ENCODE results near the gene PRDM1.

Gene PRDM1

DNA sequence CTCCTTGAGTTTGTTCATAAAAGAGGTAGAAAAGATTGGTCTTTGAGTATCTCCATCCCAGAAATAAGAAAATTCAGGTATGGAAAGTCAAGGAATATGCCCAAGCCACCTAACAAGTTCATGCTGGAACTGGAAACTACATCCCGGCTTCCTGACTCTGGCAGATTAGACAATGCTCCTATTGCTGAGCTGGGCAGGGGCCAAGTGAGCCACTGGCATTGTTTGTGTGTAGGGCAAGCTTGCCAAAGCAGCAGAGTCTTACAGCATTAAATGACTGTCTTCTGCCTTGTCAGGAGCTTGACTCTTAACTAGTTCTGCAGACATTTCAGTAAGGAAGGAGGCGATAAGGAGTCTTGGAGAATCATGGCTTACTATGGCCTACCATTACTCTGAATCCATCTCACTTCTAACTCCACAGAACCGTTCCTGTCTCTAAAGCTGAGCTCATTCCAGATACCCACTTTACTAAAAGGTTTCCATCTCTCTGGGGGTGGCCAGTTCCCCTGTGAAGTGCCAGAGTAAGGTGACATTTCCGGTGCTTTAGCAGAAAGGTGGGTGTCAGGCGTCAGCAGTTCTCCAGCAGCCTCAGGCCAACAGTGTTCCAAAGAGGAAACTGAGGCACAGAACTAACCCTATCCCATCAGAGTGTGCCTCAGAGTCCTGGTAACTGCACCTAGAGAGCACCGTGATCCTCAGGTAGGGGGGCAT, 30.1 kb downstream of the PRDM1 start:
- no peak for DNase-seq (ENCODE audit: low read depth)

DNA sequence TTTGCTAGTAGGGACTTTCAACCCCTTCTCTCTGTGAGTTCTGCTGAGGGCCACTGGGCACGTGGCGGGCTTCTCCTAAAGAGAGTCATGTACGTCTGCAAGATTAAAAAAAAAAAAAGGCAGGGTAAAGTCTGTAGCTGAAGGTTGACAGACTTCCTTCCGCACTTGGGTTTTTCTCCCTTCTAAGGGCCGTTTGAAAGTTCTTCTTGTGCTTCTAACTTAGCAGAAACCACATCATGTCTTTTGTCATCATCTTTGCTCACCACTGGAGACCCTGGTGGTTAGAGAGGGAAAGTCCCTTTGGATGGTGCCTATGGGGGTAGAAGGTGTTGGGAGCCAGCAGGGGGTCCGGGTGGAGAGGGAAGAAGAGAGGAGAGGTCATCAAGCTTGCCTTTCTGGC, 31.4 kb downstream of the PRDM1 start:
- no peak for DNase-seq (ENCODE audit: low read depth)

DNA sequence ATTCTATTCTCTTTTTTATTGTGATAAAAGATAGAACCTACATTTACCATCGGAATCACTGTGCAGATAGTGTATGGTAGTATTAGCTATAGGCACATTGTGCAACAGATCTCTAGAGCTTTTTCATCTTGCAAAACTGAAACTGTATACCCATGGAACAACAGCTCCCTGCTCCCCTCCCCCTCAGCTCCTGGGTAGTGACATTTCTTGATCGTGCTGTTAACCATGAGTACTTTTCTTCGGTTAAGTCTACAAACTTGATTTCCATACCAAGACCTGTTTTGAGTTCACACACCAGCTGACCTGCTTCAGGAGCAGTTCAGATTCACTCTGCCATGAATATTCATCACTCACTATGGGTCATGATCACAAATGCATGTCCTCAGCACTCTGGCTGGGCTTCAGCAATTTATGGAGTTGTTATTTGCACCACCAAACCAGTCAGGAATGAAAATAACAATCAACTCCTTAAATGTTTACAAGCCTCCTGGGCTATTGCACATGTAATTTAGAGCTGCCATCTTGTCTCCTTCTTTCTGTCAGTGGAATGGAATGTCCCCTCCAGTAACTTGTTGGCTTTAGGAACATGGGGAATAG, 32.8 kb downstream of the PRDM1 start:
- no peak for DNase-seq (ENCODE audit: low read depth)

DNA sequence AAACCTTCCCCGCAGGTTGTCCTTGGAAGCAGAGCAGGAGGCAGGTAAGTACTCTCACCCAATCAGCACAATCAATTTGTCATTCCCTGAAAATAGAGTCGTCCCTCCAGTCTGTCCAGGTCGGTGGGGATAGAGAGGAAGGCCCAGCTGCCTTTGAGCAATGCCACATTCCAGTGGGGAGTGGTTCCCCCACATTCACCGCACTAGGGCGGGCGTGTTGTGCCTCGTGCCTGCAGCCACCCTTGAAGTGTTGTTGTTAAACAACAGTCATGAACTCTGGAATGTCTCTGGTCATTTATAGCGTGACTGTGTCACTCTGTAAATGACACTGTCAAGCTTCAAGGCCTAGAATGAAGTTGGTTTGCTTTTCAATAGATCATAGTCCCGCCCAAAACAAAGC, 33.4 kb downstream of the PRDM1 start:
- no peak for DNase-seq (ENCODE audit: low read depth)

DNA sequence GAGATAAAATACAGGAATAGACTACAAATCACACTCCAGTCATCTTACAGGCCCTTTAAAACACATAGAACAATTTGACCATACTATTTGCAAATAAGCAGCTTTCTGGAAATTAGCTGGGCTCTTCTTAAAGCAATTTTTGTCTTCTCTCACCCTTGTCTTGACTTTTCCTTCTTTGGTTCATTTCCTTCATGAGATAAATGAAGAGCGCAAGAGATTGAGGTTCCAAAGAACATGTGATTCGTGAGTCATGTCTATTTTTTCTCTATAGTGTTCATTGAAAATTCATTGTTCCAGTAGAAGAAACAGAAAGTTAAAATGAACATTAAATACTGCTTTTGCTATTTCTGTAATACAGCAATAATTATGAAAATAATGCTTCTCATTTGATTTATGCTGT, 33.9 kb downstream of the PRDM1 start:
- DNase-seq (ENCODE audit: low read depth): no peak

DNA sequence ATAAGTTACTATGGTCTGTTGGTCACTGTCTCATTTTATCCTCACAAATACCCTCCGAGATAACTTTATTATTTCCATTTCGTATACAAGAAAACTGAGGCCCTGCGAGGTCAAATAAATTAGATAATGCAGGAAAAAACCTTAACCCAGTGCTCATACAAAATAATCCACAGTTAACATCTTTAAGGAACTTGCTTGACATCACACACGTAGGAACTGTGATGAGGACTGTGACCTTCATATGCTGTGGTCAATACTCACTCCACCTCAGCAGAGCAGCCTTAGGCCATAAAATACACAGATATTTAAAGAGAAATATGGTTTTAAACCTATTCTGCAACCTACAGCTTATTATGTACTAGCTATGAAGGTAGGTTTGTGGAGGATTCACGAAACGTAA, 34.3 kb downstream of the PRDM1 start:
- no peak for DNase-seq (ENCODE audit: low read depth)

DNA sequence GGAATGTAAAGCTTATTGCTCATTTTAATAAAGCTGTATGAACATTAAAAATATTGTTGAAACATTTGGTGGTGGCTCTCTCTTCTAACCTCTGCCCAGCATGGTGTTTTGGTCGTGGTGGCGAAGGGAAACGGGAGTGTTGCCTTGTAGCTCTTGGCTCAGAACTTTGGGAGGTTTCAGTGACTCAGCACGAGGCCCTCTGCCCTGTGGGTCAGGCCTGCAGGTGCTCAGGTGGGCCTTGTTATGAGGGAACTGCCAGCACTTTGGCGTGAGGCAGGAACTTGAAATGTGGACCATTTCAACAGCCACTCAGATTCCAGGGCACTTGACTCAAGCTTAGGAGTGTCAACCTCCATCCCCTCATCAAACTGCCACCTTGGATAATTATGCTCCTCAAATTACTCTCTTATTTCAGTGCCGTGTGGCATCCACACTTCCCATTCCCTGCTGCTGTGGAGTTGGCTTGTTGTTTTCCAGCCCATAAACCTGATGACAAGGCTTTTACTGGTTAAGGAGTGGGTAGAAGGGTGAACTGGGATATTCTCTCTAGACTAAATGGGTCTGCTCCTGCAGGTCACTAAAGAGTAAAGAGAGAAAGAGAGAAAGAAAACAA, 36.3 kb downstream of the PRDM1 start:
- no peak for DNase-seq (ENCODE audit: low read depth)

DNA sequence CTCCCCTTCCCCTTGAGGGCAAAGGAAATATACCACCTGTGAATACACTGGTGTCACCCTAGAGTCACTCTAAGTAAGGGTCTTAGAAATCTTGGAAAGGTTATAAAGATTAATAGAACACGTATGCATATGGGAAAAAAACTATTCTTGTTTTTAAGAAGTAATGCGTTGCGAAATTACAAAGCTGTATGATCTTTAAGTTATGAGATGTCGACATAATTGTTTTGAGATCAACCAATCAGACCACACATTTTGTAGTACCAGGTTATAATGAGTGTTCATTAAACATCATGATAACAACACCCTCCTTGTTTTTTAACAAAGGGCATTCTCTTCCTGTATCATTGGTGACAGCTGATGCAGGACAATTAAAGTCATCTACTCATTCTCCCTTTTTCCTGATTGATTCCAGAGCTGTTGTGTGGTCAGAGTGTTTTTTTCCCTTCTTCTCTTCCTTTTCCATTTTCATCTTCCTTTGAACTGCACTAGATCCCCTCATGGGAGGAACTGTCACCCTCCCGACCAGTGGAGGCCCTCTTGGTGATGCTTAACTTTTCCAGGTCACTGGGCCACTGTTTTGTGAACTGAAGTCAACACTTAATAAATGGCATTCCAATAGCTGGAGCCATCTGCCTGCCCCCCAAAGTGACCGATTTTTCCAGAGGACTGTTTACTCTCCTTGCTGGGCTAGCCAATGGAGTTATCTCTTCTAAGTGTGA, 37.0 kb downstream of the PRDM1 start:
- DNase-seq (ENCODE audit: low read depth): no peak

DNA sequence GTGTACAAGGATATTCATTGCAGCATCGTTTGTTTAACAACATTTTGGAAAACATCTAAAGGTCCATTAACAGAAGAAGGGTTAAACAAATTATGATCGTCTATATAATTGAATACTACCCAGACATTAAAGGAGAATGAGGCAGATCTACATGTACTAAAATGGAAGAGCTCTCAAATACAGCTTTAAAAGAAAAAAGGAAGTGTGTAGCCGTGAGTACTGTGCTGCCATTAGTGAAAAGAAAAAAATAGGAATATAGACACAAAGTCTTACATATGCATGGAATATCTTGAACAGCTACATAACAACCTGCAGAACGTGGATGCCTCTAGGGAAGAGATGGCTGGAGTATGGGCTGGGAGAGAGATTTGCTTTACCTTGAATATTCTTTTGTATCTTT, 37.9 kb downstream of the PRDM1 start:
- no peak for DNase-seq (ENCODE audit: low read depth)

DNA sequence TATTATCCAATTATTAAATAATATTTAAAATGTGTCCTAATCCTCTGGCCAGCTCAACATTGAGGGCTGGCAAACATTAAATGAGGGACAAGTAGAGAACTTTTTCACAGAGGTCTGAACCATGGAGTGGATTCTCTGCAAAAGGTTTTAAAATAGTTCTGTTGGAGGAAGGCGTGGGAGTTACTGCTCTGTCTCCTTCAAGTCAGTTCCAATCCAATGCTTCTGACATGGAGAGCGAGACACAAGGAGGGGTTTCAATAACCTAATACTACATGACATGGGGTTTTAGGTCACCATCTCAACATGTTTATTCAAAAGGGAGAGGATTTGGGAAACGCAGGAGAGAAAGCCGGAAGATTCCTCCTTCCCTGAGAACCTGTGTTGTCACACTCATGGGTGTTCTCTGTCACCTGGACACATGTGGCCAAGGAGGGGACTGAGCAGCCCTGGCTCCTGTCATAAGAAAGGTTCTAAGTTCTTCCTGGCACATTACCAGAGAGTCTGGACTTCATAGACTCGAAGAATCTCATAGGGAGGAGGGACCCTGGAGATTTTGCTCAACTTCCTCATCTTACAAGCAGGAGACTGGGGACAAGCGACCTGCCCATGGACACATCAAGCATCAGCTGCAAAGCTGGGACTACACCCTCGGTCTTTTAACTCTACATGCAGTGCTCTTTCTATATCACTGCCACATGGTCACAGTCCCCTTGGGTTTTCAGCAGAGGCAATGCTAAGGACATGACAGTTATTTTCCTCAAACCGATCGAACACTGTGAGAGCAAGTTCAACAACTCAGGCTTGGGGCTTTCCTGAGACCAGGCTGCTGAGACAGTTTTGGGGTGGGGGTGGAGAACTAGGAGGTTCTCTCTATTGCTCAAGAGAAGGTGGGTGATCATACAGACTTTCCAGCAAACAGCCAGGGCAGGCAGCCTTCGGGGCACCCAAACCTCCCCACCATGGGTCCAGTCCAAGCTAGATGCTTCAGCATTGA, 38.6 kb downstream of the PRDM1 start:
- no peak for DNase-seq (ENCODE audit: low read depth)

DNA sequence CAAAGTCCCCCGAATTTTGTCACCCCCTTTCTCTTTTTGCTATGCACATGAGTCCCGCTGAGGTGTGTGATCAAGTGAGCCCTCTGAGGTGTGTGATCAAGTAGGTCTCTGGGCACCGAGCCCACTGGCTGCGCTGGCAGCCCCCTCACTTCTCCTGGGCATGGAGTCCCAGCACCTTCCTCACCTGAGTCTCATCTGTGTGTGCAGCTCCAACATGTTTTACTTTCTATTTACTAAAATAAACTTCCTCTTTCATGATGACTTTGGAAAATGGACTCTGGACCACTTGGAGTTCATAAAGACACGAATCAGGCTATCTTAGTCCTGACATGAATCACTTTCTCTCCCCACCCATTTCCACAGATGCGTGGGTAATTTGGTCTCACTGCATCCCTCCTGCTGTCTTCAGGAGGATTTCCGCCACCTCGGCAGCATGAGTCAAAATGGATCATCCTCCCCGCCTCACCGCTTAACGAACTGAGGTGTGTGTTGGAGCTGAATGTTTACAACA, 39.8 kb downstream of the PRDM1 start:
- DNase-seq (ENCODE audit: low read depth): no peak

DNA sequence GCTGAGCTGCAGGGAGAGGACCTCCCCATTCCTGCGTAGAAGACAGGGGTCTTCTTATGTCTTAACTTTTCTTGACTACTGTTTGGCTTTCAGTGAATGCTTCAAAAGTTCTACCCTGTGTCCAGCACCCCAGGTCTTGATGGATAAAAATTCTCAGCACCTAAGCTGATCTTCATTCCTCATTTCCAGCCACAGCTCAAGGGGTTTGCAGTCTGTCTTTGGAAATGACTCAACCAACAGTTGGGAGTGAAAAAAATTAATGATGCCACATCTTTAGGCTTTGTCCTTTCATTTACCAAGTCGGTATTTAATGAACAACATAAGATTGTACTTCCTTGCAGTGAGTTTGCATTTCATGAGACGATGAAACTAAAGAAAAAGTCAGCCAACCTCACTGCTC, 40.3 kb downstream of the PRDM1 start:
- DNase-seq (ENCODE audit: low read depth): no peak

DNA sequence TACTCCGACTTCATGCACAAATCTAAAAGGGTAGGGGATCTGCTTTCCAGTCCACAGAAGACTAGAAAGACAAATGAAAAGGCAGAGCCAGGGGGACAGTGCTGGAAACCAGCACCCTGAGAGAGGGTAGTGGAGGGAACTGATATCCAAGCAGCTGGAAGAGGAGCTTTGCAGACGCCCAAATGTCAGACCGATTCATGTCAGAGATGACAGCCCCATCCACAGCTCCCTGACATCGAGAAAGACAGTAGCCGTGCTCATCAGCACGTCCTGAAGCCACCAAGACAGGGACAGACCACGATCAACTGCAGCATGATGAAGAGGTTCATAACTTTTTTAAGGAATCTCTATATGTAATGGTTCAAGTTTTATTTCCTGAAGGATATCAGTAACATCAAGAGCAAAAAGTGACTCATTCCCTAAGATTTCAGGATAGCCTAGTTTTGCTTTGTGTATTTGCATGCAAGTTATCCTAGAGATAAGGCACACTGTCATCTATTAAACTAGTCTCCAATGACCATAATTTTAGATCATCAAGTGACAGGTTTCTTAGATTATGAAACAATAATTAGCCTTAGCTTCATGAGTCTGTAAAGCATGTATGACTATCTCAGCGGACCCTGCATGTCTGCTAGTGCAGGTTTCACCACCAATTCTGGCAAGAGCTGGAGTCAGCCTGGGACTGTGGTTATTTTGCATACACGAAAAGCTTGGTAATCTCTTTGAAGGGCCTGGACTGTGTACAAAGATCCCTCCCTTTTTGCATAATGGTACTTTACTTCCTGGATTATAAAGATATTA, 43.0 kb downstream of the PRDM1 start:
- DNase-seq (ENCODE audit: low read depth): peak; percentile 70

DNA sequence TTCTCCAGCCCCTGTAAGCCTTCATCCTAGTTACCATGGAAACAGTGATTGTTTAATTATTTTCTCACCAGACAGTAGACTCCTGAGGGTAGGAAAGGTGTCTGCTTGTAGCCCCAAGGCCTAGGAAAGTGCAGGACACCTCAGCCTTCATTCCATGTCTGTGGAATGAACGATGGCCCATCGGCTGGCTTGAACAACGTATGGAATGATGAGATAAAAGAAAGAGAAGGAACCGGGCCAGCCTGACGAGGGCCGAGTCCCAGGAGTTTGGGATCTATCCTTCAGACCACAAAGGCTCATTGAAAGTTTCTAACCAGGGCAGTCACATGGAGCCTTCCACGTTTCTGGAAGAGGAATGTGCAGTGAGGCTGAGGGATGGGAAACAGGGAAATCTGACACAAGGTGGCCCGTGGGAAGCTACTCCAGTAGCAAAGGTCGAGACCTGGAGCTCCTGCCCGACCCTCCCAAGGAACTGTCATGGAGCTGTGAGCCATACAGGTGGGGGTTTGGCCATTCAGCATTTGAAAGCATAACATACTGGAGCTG, 46.1 kb downstream of the PRDM1 start:
- no peak for DNase-seq (ENCODE audit: low read depth)

DNA sequence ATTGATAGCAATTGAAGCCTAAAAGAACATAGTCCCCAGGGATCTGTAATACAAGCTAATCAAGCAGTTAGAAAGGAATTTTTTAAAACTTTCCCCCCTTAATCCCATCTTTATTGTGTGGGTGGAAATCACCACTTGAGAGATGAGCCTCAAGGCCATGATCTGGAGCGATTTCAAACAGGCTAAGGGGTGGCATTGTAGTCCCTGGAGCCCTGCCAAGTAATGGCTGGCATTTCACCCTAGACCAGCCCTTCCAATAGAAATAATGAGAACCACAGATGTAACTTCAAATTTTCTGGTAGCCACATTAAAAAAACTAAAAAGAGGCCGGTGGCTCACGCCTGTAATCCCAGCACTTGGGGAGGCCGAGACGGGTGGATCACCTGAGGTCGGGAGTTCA, 46.9 kb downstream of the PRDM1 start:
- DNase-seq (ENCODE audit: low read depth): no peak

DNA sequence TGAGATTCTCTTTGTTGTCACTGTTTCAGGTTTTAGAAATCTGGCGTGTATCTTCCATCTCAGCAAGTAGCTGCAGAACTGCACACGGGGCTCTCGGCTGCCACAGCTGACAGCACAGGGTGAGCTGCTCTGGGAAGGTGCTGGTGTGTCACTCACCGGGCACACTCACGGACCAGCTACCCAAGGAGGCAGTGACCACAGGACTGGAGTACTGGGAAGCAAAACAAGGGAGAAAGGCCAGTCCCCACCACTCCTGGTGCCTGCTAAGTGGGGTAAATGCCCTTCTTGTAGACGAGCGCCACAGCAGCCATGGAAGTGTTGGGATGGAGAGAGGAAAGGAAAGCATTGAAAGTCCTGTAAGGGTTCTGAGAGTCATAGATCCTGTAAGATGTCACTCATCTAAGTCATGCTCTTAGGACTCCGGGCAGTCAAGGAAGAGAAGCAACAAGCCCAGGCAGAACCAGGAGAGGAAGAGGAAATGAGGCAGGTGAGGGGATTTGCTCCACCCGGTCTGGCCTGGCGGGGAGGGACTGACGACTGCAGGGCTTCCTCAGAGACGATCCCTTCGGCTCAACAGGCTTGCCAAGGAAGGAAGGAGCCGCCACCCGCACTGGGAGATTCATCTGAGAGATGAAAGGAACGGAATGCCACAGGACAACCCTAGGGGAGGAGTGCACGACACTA, 48.1 kb downstream of the PRDM1 start:
- no peak for DNase-seq (ENCODE audit: low read depth)

DNA sequence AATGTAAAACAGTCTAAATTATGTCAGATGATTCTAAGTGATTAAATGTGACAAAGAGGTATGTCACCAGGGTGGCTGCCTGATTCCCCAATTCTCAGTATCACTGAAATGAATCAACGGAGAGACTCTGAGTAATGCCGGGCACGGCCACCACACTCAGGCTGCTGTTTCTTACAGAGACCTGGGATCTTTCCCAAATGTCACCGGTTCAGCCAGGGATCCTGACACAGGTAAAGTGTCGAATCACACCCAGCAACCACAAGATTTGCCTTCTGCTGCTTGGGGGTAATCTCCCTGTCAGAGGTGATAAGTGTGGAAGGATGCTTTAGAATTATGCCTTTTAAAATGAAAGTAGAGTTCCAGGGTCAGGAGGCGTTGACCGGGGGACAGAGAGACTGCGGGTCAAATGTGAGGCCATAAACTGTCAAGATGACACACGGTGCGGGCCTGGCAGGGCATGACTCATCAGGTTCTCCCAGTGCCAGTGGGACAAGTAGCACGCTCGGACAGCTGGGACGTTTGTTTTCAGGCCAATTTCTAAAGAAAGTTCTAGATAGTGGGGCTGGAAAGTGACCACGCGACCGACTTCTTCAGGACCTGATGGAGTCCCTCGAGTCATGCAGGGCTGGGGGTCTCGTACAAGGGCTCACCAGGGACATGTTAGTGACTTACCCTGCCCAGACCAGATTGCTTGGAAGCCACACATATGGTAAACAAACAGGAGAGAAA, 48.9 kb downstream of the PRDM1 start:
- DNase-seq (ENCODE audit: low read depth): no peak

DNA sequence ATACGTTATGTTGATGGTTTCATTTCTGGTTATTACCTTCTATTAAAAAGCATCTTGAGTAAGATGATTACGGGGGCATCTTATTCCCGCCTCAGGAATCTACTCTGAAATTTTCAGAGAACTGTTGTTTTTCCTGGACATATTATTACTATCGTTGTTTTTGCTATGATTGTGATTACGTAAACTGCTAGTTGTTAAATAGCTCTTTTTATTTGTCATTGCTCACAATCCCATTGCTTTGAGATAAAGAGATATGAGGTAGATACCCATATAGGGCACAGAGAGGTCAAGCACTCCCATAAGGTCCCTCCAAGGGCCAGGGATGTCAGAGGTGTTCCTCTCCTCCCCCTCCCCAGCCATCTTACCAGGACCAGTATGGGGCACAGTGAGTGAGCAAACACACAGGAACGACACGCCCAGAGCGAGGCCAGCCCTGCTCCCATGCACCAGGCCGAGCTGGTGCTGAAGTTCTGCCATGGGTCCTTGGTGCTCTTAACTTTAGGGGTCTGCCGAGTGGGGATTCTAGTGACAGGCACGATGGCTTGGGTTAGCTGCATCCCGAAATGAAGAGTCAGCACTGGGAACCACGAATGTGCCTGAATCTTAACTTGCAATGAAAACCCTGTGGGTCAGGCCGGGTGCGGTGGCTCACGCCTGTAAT, 49.9 kb downstream of the PRDM1 start:
- DNase-seq (ENCODE audit: low read depth): no peak

DNA sequence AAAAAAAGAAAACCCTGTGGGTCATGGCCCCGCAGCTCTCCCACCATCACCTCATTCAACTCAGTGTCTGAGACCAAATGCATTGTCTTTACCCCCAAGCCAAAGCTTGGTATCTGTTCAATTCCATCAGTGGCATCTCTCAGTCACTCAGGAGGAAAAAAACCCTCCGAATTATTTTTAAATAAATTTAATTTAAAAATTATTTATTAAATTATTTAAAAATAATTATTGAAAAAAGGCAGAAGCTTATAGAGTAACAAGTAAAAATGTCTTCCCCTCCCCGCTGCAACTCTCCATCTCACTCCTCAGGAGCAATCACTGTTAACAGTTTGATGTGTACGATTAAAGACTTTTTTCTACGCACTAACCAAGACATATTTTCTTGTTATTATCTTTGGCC, 50.7 kb downstream of the PRDM1 start:
- DNase-seq (ENCODE audit: low read depth): no peak
